ENCODE measurements around the gene FZD10.

Gene FZD10, protein sequence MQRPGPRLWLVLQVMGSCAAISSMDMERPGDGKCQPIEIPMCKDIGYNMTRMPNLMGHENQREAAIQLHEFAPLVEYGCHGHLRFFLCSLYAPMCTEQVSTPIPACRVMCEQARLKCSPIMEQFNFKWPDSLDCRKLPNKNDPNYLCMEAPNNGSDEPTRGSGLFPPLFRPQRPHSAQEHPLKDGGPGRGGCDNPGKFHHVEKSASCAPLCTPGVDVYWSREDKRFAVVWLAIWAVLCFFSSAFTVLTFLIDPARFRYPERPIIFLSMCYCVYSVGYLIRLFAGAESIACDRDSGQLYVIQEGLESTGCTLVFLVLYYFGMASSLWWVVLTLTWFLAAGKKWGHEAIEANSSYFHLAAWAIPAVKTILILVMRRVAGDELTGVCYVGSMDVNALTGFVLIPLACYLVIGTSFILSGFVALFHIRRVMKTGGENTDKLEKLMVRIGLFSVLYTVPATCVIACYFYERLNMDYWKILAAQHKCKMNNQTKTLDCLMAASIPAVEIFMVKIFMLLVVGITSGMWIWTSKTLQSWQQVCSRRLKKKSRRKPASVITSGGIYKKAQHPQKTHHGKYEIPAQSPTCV

DNA sequence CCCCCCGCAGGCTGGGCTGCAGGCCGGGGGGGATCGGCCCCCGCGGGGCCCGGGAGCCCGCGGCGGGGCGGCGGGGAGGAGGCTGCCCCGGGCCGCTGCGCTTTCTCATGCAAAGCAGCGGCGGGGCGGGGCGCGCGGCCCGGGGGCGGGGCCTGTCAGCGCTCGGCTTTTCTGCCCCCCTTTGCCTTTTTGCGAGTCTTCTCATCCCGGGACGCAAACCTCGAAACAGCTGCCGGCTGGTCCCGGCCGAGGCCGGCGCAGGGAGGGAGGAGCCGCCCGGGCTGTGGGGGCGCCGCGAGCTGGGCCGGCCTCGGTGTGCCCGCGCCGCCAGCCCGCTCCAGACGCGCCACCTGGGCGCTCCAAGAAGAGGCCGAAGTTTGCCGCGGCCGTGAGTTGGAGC lies at the start of gene FZD10:
Gene FZD10 (plus strand): TSS at position 198 of the 400 bp plus-strand sequence. CDS start 479 bp downstream, outside the sequence.
- DNase-seq (ENCODE audit: low read depth in 2 of 2) = no peak

DNA sequence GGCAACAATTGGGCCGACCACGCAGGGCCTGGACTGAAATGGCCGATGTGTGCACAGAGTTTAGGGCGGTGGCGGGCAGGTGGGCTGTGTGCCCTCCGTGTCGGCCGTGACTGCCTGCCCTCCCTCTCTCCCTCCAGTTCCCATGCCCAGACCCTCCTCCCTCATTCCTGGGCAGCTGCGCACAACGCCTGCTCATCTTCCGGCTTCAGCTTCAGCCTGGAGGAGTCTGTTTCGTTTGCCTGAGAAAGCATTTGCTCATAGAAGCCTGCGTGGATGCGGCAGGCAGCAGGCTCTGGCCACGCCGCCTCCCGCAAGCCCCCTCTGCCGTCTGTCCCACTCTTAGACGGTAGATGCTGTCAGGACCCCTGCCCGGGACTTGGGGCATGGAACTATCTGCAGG lies 47.3 kb upstream of the FZD10 start:
- DNase-seq (ENCODE audit: low read depth in 2 of 2) = no peak

DNA sequence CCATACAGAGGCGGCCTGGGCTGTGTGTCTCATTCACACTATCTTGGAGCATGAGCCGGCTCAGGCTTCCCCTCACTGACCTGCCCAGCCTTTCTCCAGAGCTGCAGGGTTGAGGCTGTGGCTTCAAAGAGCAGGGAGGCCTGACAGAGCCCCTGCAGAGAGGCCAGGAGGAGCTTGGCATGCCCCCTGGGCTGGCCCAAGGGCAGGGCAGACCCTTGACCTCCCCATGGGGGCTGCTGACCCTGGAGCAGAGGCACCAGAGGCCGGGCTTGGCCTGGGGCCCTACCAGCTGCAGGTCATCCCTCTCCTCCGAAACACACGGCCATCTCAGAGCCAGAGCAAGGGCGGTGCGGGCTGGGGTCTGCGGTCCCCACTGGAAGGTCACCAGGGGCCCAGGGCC lies 46.6 kb upstream of the FZD10 start:
- no peak for DNase-seq (ENCODE audit: low read depth in 2 of 2)

GRCh38 chr12:130116791-130117190 lies 45.5 kb upstream of the FZD10 start:
- DNase-seq (ENCODE audit: low read depth in 2 of 2) = no peak

GRCh38 chr12:130117233-130117632 lies 45.0 kb upstream of the FZD10 start:
- no peak for DNase-seq (ENCODE audit: low read depth in 2 of 2)

- no peak for DNase-seq (ENCODE audit: low read depth in 2 of 2)
Measured at GRCh38 chr12:130117701-130118100, 44.6 kb upstream of the FZD10 start.

- no peak for DNase-seq (ENCODE audit: low read depth in 2 of 2)
Measured at GRCh38 chr12:130118181-130118580, 44.1 kb upstream of the FZD10 start.

DNA sequence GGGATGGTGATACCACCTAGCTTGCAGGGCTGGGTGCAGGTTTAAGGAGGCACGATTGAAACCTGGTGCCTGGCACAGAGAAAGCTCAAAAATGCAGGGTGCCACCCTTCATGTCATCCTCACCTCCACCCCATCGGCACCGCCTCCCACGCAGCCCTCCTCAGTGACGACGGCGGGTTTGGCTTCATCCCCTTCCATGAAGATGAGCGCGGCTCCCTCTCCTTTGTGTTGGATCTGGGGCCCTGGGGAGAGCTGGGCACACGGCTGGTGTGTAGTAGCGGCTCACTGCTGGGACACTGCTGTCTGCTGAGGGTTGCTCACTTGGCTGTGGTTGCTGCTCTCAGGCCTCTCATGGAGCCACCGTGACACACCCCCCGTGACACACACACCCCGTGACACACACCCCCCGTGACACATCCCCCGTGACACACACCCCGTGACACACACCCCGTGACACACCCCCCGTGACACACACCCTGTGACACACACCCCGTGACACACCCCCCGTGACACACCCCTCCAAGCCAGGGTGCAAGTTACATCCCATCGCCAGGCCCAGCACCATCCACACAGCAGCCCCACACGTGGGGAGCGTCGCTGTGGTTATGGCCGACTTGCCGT lies 42.9 kb upstream of the FZD10 start:
- DNase-seq (ENCODE audit: low read depth in 2 of 2) = no peak

DNA sequence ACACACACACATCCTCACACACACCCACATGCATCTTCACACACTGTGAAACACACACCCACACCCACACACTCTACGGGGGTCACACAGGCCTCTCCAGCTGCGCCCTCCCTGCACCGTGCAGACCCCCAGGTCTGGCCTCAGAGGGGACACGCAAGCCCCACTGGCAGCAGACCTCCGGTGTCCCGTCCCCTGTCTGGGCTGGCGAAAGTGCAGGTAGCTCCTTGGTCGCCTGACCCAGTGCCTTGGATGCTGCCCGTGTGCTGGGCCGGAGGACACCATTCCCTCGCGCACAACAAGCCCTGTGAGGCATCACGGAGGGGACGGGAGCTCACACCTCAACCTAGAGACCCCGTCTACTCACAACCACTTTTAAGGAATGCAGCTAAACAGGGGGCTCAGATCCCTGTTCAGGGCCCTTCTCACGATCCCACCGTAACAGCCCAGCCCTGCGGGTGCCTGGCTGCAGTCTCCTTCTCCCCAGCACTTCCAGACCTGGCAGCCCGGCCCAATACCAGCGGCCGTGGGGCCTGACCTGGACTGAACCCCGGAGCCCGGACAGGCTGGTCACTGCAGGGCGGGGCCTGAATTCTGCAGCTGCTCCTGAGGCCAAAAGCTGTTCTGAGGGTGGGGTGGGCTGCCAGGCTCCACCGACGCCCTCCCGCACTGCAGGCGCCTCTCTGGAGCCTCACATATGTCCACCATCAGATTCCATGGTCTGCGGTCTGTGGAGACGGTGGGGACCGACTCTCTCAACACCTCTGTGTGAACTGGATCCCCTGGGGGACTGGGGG lies 42.1 kb upstream of the FZD10 start:
- no peak for DNase-seq (ENCODE audit: low read depth in 2 of 2)

DNA sequence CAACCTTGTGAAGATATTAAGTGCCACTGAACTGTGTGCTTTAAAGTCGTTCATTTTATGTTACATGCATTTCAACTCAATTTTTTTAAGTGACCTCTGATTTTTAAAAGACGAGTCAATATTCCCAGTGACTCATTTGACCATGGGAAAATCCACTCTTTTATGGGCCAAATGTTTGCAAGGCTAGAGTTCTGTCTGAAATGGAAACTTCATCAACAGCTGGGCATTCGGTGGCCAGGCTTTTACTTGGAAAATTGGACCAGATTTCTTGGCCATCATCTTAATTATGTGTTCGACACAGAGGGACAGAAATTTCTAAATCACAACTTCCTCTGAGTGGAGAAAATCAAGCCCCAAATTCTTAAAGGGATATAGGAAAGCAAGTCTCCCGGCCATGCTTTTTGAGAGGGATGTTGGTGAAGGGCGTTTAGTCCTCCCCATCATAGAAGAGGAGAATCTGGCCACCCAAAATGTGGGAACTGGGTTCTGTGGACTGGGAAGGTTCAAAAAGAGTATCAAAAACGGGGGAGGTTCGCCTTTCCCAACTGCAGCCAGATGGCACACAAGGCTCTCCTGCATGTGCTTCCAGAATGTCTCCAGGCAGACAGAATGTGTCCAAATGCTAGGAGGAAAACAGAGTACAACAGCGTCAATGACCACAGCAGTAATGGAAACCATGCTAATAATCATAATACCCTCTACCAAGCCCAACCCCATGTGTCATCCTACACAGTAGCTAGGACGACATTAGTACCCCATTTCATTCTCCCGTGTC lies 40.9 kb upstream of the FZD10 start:
- DNase-seq (ENCODE audit: low read depth in 2 of 2) = no peak

DNA sequence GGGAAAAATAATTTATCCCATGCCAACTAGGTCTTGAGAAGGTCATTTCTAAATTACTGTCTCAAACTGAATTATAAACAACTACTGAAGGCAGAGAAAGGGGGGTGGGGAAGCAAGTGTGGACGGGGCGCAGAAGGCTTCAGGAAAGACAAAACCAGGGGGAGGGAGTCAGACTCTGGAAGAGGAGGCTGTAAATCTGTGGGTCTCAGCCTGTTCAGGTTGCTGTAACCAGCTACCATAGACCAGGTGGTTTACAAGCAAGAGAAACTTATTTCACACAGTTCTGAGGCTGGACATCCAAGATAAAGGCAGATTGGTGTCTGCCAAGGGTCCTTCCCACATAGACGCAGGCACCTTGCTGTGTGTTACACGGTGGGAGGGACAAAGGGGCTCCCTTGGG lies 39.9 kb upstream of the FZD10 start:
- no peak for DNase-seq (ENCODE audit: low read depth in 2 of 2)

DNA sequence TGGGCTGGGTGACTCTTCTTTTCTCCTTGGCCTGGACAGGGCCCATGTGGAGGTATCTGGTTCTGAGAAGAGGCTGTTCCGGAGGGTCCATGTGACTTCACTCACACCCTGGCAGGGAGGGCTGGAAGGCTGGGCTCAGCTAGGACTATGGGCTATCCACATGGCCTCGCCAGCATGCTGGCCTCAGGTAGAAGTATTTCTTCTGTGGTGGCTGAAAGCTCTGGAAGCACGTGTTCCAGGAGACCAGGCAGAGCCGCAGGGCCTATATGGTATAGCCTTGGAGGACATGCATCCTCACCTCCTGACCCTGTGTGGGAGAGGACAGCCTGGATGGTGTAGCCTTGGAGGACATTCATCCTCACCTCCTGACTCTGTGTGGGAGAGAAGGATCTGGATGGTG lies 38.2 kb upstream of the FZD10 start:
- no peak for DNase-seq (ENCODE audit: low read depth in 2 of 2)

DNA sequence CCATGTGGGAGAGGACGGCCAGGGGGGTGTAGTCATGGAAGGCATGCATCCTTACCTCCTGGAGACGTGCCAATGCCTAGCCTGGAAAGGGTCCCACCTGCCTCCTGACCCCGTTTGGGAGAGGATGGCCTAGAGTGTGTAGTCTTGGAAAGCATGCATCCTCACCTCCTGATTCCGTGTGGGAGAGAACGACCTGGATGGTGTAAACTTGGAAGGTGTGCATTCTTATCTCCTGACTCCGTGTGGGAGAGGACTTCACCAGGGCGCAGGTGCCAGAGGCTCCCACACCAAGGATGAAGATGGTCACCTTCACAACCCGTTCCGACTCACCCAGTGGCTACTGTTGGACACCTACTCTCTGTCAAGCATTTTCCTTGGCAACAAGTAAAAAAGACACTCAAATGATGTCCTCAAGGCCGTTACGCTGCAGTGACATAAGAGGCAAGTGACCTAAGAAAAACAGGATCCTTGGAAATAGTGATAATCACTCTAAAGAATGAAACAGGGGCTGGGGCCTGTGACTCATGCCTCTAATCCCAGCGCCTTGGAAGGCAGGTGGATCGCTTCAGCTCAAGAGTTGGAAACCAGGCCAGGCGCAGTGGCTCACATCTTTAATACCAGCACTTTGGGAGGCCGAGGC lies 37.5 kb upstream of the FZD10 start:
- DNase-seq (ENCODE audit: low read depth in 2 of 2) = no peak

DNA sequence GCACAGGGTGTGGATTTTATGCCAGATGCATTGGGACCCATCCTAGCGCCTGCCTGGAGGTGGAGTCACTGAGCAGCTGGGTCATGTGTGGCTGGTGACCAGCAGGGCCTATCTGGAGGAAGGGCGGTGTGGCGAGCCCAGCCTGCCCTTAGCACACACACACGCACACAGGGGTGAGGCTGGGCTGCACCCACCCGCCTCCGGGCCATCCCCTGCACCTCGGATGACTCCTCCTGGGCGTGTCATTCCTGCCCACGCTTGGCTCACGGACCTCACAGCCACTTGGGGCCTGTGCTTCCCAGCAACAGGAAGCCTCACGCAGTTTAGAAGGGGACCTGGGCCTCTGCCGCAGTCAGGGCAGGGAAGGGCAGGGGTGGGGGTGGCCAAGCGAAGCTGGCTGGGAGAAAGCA lies 36.2 kb upstream of the FZD10 start:
- no peak for DNase-seq (ENCODE audit: low read depth in 2 of 2)

GRCh38 chr12:130127532-130127911 lies 34.7 kb upstream of the FZD10 start:
- no peak for DNase-seq (ENCODE audit: low read depth in 2 of 2)

GRCh38 chr12:130127912-130128789 lies 34.1 kb upstream of the FZD10 start:
- no peak for DNase-seq (ENCODE audit: low read depth in 2 of 2)

GRCh38 chr12:130128790-130129735 lies 33.2 kb upstream of the FZD10 start:
- DNase-seq (ENCODE audit: low read depth in 2 of 2) = no peak

- DNase-seq (ENCODE audit: low read depth in 2 of 2) = no peak
Measured at GRCh38 chr12:130130346-130130745, 31.9 kb upstream of the FZD10 start.

GRCh38 chr12:130131025-130131424 lies 31.2 kb upstream of the FZD10 start:
- DNase-seq (ENCODE audit: low read depth in 2 of 2) = no peak

All from stimulated activated CD4-positive, alpha-beta T cell treated with anti-CD3 and anti-CD28 coated beads, Interleukin-1b, Interleukin-23, amount 100 ng/mL, for 1 hour (primary cell).